Calu3 (cell line): Measurements from ENCODE around the gene LRRK1. TPM values are rescaled to one million over a fixed set of nuclear protein-coding genes. Genes with fewer than 3 reads are reported as not detected.

Experiments used
- BruUV-seq: library from RNA; stranded (reverse); fragments of 400-500 nt; replicated peaks from 2 replicates; lab custom pipeline; 2021; lab: Mats Ljungman, UMichigan
- CTCF ChIA-PET: fragments of 300-600 bp; sonication (Branson Sonifier 250); formaldehyde crosslinking; loops from one replicate; lab custom pipeline; 2022; ENCODE audit warnings: antibody characterized with exemption; lab: Charles Lee
- DNase-seq: peaks from one replicate; pipeline ENCODE4 v3.0.0; 2022
- H3K27ac Mint-ChIP-seq: one replicate; pipeline ENCODE4 v1.8.0; 2022; ENCODE audit warnings: mixed read lengths; ENCODE audit not compliant: unreplicated experiment
- H3K27me3 Mint-ChIP-seq: one replicate; pipeline ENCODE4 v1.8.0; 2022; ENCODE audit warnings: mixed read lengths; ENCODE audit not compliant: unreplicated experiment
- H3K36me3 Mint-ChIP-seq: one replicate; pipeline ENCODE4 v1.8.0; 2022; ENCODE audit warnings: mild to moderate bottlenecking, moderate library complexity, mixed read lengths; ENCODE audit not compliant: insufficient read depth, unreplicated experiment
- H3K4me1 Mint-ChIP-seq: one replicate; pipeline ENCODE4 v1.8.0; 2022; ENCODE audit warnings: mild to moderate bottlenecking, low read depth, mixed read lengths; ENCODE audit not compliant: unreplicated experiment
- H3K4me3 Mint-ChIP-seq: one replicate; pipeline ENCODE4 v1.8.0; 2022; ENCODE audit warnings: mild to moderate bottlenecking, low read depth, moderate library complexity, mixed read lengths; ENCODE audit not compliant: unreplicated experiment
- H3K9me3 Mint-ChIP-seq: one replicate; pipeline ENCODE4 v1.8.0; 2022; ENCODE audit warnings: low read depth, mixed read lengths; ENCODE audit not compliant: unreplicated experiment
- intact Hi-C: fragments of 100-400 bp; cut with micrococcal nuclease; formaldehyde crosslinking; loops from one replicate; pipeline ENCODE4 v1.10.0; 2022; ENCODE audit not compliant: unreplicated experiment
- total RNA-seq: library from RNA; stranded (reverse); gene quantifications from 2 replicates; pipeline ENCODE4 v1.2.3, GENCODE V29; 2022
- TF ChIP-seq, protein P1 (sequence below): fragments of 200-600 bp; IDR thresholded peaks from one replicate; pipeline ENCODE4 v1.8.0; 2022; ENCODE audit warnings: antibody characterized with exemption; ENCODE audit not compliant: unreplicated experiment

The LRRK1 gene
- total RNA-seq, 1 experiment from 2014 or later, result 21.3 TPM

- no TSS peak for BruUV-seq
- peaks cover 6% of the 10 kb centered on the region for H3K36me3 Mint-ChIP-seq
- H3K27me3 Mint-ChIP-seq, result no peaks in the 10 kb centered on the region
- intact Hi-C loops, result no loop called here
- no peak overlapping the region for H3K4me3 Mint-ChIP-seq
- H3K27ac Mint-ChIP-seq, result no peak overlapping the region
- CTCF ChIA-PET, result interaction anchor here (1.7 kb wide), 1 partner anchor 12 kb away, joined by 4 read pairs; no protein-coding TSS in a partner anchor
- H3K9me3 Mint-ChIP-seq, result no peaks in the 10 kb centered on the region
- H3K4me1 Mint-ChIP-seq, result no peaks in the 10 kb centered on the region
- TF ChIP-seq, protein P1, sequence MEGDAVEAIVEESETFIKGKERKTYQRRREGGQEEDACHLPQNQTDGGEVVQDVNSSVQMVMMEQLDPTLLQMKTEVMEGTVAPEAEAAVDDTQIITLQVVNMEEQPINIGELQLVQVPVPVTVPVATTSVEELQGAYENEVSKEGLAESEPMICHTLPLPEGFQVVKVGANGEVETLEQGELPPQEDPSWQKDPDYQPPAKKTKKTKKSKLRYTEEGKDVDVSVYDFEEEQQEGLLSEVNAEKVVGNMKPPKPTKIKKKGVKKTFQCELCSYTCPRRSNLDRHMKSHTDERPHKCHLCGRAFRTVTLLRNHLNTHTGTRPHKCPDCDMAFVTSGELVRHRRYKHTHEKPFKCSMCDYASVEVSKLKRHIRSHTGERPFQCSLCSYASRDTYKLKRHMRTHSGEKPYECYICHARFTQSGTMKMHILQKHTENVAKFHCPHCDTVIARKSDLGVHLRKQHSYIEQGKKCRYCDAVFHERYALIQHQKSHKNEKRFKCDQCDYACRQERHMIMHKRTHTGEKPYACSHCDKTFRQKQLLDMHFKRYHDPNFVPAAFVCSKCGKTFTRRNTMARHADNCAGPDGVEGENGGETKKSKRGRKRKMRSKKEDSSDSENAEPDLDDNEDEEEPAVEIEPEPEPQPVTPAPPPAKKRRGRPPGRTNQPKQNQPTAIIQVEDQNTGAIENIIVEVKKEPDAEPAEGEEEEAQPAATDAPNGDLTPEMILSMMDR, result no peak
- no peak for DNase-seq
Measured at GRCh38 chr15:101020451-101020850, 101.3 kb downstream of the LRRK1 start.

DNA sequence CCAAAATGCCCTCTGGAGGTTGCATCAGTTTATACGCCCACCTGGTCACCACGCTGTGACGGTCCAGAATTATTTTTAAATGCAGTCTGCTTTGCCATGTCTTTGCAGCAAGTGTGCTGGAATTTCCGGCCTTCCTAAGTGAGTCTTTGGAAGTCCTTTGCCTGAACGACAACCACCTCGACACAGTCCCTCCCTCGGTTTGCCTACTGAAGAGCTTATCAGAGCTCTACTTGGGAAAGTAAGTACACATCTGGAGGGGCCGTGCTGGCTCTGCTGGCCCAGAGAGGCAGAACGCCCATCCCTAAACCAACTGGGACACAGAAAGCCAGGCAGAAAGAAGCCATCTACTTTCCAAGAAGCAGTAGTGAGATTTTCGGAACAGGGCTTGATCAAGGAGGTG lies 101.8 kb downstream of the LRRK1 start:
- Mint-ChIP-seq H3K4me1 (no peaks in the 10 kb centered on the region), H3K9me3 (no peaks in the 10 kb centered on the region), H3K27ac (no peak overlapping the region), H3K4me3 (no peak overlapping the region), H3K36me3 (peaks cover 3% of the 10 kb centered on the region), H3K27me3 (no peaks in the 10 kb centered on the region)
- CTCF ChIA-PET, result interaction anchor here (1.7 kb wide), 1 partner anchor 12 kb away, joined by 4 read pairs; no protein-coding TSS in a partner anchor
- intact Hi-C loops, result no loop called here
- TF ChIP-seq, protein P1, result no peak
- no TSS peak for BruUV-seq
- no peak for DNase-seq

DNA sequence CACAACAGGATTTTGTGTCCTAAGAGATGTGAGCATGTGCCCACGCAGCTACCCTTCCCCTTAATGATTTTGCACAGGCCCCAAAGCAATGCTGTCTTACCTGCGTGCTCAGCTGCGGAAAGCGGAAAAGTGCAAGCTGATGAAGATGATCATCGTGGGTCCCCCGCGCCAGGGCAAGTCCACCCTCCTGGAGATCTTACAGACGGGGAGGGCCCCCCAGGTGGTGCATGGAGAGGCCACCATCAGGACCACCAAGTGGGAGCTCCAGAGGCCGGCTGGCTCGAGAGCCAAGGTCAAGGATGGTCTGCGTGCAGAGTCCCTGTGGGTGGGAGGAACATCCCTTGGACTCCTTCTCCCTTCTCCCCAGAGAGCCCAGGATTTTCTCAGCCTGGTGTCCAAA lies 103.1 kb downstream of the LRRK1 start:
- Mint-ChIP-seq H3K4me1 (no peaks in the 10 kb centered on the region), H3K9me3 (no peaks in the 10 kb centered on the region), H3K27me3 (no peaks in the 10 kb centered on the region)

GRCh38 chr15:101022876-101023275 lies 103.7 kb downstream of the LRRK1 start:
- H3K27ac Mint-ChIP-seq, result no peak overlapping the region
- H3K4me3 Mint-ChIP-seq, result no peak overlapping the region
- intact Hi-C loops, result no loop called here
- TF ChIP-seq, protein P1, result no peak
- DNase-seq, result no peak
- H3K4me1 Mint-ChIP-seq, result no peaks in the 10 kb centered on the region
- BruUV-seq, result no TSS peak
- no peaks in the 10 kb centered on the region for H3K9me3 Mint-ChIP-seq
- no peaks in the 10 kb centered on the region for H3K27me3 Mint-ChIP-seq
- CTCF ChIA-PET, result no interaction called here
- H3K36me3 Mint-ChIP-seq, result peaks cover 2% of the 10 kb centered on the region

More for the DNA sequence above, 103.1 kb downstream of the LRRK1 start:
- CTCF ChIA-PET, result interaction anchor here (1.7 kb wide), 1 partner anchor 14 kb away, joined by 4 read pairs; no protein-coding TSS in a partner anchor
- intact Hi-C loops, result no loop called here
- no peak overlapping the region for H3K27ac Mint-ChIP-seq
- H3K36me3 Mint-ChIP-seq, result no peaks in the 10 kb centered on the region
- DNase-seq, result no peak
- H3K4me3 Mint-ChIP-seq, result no peak overlapping the region
- BruUV-seq, result no TSS peak
- TF ChIP-seq, protein P1, result no peak
